GM20000 (cell line): Measurements from ENCODE around the gene LATS2.

ENCODE experiments used
- DNase-seq: peaks from one replicate; pipeline ENCODE4 v3.0.0; 2012; ENCODE audit warnings: low spot score
- TF ChIP-seq, protein P1 (sequence below): IDR thresholded peaks from 2 replicates; pipeline ENCODE4 v1.5.1; 2012; ENCODE audit warnings: mild to moderate bottlenecking, control low read depth; ENCODE audit errors: extremely low read depth, missing control alignments

The LATS2 gene

GRCh38 chr13:21014502-21015170 is 46.8 kb downstream of the LATS2 start:
- DNase-seq = no peak
- TF ChIP-seq, protein P1, sequence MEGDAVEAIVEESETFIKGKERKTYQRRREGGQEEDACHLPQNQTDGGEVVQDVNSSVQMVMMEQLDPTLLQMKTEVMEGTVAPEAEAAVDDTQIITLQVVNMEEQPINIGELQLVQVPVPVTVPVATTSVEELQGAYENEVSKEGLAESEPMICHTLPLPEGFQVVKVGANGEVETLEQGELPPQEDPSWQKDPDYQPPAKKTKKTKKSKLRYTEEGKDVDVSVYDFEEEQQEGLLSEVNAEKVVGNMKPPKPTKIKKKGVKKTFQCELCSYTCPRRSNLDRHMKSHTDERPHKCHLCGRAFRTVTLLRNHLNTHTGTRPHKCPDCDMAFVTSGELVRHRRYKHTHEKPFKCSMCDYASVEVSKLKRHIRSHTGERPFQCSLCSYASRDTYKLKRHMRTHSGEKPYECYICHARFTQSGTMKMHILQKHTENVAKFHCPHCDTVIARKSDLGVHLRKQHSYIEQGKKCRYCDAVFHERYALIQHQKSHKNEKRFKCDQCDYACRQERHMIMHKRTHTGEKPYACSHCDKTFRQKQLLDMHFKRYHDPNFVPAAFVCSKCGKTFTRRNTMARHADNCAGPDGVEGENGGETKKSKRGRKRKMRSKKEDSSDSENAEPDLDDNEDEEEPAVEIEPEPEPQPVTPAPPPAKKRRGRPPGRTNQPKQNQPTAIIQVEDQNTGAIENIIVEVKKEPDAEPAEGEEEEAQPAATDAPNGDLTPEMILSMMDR = no peak

- DNase-seq = no peak
- TF ChIP-seq, protein P1 = no peak
Observed at GRCh38 chr13:21014139-21014501, 47.3 kb downstream of the LATS2 start.

- TF ChIP-seq, protein P1 = no peak
- no peak for DNase-seq
Observed at GRCh38 chr13:21013682-21014038, 47.7 kb downstream of the LATS2 start.

DNA sequence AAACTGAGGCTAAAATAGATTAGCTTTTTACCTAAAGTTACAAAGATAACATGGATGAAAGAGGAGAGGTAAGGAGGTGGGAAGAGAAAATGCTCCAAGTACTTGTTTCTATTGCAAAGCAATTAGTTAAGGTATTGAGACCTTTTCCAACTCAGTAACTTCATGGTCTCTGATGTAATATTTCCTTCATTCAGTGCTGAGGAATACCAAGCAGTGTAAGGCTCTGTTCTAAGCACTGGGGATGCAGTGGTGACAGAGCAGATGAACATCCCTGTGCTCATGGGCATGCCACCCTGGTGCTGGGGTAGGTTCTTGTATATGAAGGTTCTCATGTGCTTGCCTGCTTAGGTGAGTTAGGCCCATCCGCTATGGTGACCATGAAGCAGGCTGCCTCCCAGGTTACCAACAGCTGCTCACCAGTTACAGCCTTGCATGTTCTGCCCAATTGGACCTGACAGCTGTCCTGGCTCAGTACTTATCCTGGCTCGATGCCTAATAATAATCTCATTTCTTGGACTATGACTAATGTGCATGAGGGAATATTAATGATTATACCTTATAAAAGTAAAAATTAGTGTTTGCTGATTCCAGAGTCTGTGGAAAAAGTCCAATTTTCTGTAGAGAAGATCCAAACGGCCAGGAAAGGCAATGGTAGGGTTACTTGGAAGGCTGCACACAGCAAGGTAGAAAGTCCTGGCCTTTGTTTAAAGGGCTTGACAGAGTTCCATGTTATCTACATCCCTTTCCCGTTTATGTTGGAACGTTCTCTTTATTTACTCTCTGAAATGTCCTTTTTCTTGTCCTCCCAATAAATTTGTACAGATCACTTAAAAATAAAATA is 48.3 kb downstream of the LATS2 start:
- no peak for DNase-seq
- TF ChIP-seq, protein P1 = no peak

DNA sequence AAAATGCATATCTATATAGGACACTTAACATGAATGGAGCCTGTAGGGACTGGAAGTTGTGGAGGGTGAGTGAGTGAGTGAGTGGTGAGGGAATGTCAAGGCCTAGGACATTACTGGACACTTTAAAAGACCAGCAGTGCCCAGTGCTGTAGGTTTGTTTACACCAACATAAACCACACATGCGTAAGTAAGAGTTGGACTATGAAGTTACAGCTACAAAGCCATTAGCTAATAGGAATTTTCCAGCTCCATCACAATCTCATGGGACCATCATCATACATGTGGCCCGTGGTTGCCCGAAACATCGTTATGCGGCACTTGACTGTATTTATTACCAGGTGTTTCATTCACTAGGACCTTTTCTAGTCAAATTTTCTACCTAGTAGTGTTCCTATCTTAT is 49.2 kb downstream of the LATS2 start:
- DNase-seq = no peak
- TF ChIP-seq, protein P1 = no peak

- no peak for DNase-seq
- TF ChIP-seq, protein P1 = no peak
Observed at GRCh38 chr13:21011378-21011777, 50.0 kb downstream of the LATS2 start.

DNA sequence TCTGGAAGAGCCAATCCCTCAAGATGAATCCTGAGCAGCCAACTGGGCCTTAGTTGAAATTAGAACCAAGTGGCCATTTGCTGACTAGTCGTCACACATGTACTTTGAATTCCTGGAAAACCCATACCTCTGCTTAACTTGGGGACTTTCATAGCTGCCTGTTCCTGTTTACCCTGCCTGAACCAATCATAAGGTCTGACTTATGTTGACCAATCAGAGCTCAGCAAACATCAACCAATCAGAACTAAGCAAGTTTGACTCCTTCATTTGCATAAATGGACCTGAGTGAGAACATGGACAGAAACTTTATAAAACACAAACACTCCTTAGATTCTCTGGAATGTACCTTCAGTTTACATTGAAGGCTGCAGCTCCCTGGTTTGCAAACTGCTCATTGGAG is 50.8 kb downstream of the LATS2 start:
- TF ChIP-seq, protein P1 = no peak
- DNase-seq = no peak
